C4-2B (cell line): ENCODE measurements around the gene COL9A3.

Source experiments
- H3K27ac ChIP-seq: fragments of 450-650 bp; 2 replicates; pipeline ENCODE4 v1.5.1; 2017
- CTCF ChIP-seq: fragments of 450-650 bp; conservative IDR thresholded peaks from 2 replicates; pipeline ENCODE4 v1.5.1; 2017; ENCODE audit warnings: mild to moderate bottlenecking
- ZFX ChIP-seq: fragments of 450-650 bp; IDR thresholded peaks from 2 replicates; pipeline ENCODE4 v1.6.1; 2017

Gene COL9A3

GRCh38 chr20:62809530-62810428 lies 7.1 kb upstream of the COL9A3 start:
- TF ChIP-seq CTCF: no peak
- H3K27ac ChIP-seq: no peak overlapping the region

- TF ChIP-seq CTCF (no peak), ZFX (no peak)
- H3K27ac ChIP-seq: no peak overlapping the region
Observed at GRCh38 chr20:62811320-62811719, 5.5 kb upstream of the COL9A3 start.

- TF ChIP-seq CTCF (no peak), ZFX (no peak)
Observed at GRCh38 chr20:62811720-62812119, 5.1 kb upstream of the COL9A3 start.

GRCh38 chr20:62812181-62812906 lies 4.5 kb upstream of the COL9A3 start:
- TF ChIP-seq CTCF (no peak), ZFX (no peak)
- H3K27ac ChIP-seq: no peak overlapping the region

More at GRCh38 chr20:62811720-62812119, 5.1 kb upstream of the COL9A3 start:
- no peak overlapping the region for H3K27ac ChIP-seq

- no peak overlapping the region for H3K27ac ChIP-seq
- TF ChIP-seq ZFX (no peak), CTCF (no peak)
Observed at GRCh38 chr20:62812907-62813200, 4.0 kb upstream of the COL9A3 start.

GRCh38 chr20:62813588-62813987 lies 3.3 kb upstream of the COL9A3 start:
- TF ChIP-seq ZFX (no peak), CTCF (no peak)
- no peak overlapping the region for H3K27ac ChIP-seq

- no peak overlapping the region for H3K27ac ChIP-seq
- no peak for TF ChIP-seq ZFX
- TF ChIP-seq CTCF: no peak
Observed at GRCh38 chr20:62814060-62814708, 2.7 kb upstream of the COL9A3 start.
